ENCODE data around the gene HTR3E.
"Not testable (repeated sequence)": the region's sequence is repeated elsewhere in the genome, so short reads cannot be mapped to it uniquely, and the experiment has no call there.

The HTR3E gene

DNA sequence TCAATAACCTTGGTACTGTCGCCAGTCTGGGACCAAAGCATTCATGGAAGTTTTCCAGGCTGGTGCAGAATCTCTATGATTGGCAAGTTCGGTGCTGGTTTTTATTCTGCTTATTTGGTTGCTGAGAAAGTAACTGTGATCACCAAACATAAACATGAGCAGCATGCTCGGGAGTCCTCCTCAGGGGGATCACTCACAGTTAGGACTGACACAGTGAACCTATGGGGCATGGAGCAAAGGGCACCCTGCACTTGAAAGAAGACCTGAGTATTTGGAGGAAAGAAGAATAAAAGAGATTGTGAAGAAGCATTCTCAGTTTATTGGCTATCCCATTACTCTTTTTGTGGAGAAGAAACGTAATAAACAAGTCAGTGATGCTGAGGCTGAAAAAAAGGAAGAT is 19.2 kb downstream of the HTR3E start:
- DNase-seq: no peak

DNA sequence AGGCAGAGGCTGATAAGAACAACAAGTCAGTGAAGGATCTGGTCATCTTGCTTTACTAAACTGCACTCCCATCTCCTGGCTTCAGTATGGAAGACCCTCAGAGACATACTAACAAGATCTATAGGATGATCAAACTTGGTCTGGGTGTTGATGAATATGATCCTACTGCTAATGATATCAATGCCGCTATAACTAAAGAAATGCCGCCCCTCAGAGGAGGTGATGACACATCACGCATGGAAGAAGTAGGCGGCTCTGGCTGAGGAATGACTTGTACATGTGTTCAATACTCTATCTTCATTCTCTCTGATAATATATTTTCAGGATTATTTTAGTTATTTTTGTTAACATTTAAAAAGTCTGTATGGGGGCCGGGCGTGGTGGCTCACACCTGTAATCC is 20.8 kb downstream of the HTR3E start:
- DNase-seq: no peak

DNA sequence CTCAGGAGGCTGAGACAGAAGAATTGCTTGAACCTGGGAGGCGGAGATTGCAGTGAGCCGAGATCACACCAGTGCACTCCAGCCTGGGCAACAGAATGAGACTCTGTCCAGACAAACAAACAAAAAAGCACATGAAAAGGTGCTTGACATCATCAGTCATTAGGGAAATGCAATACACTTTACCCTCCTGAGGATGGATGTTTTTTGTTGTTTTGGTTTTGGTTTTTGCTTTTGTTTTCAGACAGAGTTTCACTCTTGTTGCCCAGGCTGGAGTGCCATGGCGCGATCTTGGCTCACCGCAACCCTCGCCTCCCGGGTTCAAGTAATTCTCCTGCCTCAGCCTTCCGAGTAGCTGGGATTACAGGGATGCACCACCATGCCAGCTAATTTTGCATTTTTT is 24.2 kb downstream of the HTR3E start:
- not testable (repeated sequence) for DNase-seq

DNA sequence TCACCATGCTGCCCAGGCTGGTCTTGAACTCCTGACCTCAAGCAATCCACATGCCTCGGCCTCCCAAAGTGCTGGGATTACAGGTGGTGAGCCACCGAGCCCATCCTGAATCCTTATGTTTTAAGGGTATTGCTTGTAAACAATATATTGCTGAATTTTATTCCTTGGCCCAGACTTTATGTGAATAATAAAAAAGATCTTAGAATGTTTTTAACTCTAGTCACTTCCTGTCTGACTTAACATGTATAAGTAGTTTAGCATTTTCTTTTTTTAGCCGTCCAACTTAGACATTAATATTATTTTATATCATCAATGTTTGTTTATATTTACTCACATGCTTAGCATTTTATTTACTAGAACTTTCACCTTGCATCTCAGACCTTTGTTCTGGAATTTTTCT is 29.1 kb downstream of the HTR3E start:
- DNase-seq: no peak

DNA sequence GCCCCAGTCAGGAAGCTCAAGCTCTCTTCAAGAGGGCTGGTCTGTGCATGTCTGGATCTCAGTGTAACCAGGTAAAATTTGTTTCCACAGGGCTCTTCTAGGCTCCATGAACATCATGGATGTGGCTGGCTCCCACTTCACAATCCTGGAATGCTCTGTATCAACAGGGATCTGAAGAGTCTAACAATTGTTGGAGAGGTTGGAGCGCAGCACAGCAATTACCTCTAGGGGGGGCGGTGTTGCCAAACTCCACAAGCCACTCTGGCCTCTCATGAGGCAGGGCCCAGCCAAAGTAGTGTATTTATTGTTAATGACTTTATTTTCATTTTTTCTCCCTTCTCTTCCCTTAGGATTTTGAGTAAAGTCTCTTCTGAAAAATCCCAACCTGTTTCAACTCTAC is 32.1 kb downstream of the HTR3E start:
- no peak for DNase-seq

DNA sequence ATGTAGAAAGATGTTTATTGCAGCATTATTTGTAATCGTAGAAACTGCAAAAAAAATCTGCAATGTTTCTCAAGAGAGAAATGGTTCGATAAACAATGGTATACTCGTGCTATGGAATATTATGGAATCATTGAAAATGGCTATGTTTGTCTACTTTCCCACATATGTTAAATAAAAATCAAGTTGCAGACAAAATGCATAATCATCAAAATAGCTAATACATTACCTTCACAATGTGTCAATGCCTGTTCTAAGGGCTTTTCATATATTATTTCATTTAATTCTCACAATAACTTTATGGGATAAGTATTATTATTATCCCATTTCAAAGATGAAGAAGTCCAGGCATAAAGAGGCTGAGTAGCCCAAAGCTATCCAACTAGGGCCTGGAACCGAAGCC is 36.1 kb downstream of the HTR3E start:
- DNase-seq: no peak

DNA sequence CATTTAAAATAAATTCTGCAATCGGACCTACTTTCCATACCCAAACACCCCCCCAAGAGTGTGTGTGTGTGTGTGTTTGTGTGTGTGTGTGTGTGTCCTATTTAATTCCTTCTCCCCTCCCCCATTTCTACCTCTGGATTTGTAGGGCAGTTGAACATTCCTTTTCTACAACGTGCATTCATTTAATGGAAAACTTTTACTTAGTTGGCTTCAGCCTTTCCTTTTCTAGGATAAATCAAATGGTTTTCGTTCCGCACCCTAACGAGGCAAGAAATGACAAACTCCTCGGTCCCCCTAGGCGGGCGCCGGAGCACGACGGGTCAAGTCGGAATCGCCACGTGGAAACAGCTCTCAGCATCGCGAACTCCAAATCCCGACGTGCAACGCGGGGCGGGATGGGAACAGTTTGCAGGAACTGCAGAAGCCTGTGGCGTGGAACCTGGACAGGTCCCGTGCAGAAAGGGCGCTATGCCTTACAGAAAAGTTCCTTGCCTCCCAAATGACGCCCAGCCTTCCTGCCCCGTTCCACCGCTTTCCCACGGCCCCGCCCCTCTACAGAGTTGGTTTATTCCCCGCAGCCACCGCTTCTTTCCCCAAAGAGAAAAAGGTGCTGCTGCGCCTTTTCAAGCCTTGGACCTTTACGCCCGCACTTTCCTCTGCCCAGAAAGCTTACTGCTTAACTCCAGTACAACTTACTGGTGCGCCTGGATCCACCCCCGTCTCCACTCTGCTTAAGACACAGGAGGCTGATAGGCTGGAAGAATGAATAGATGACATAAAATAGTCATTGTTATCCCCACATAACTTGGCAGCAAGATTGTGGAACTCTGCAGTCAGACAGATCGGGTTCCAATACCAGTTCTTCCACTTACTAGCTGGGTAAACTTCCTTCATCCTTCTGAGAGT is 37.2 kb downstream of the HTR3E start:
- DNase-seq: peak; percentile 14

DNA sequence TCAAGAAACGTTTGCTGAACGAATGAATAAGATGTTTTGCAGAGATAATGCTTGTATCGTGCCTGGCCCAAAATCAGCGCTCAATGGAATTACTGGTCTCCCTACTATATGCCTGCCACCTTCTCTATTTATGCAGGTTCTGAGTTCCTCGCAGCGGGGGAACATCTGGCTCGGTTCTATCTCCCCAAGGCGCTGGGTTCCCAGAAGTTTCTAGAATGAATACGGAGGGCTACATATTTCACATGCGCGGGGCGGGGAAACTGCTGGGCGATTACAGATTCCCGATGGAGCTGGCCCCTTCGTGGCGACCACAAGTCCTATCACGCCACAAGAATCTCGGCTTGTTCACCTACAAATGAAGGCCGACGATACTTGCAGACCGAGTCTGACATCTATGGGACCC is 37.9 kb downstream of the HTR3E start:
- no peak for DNase-seq

DNA sequence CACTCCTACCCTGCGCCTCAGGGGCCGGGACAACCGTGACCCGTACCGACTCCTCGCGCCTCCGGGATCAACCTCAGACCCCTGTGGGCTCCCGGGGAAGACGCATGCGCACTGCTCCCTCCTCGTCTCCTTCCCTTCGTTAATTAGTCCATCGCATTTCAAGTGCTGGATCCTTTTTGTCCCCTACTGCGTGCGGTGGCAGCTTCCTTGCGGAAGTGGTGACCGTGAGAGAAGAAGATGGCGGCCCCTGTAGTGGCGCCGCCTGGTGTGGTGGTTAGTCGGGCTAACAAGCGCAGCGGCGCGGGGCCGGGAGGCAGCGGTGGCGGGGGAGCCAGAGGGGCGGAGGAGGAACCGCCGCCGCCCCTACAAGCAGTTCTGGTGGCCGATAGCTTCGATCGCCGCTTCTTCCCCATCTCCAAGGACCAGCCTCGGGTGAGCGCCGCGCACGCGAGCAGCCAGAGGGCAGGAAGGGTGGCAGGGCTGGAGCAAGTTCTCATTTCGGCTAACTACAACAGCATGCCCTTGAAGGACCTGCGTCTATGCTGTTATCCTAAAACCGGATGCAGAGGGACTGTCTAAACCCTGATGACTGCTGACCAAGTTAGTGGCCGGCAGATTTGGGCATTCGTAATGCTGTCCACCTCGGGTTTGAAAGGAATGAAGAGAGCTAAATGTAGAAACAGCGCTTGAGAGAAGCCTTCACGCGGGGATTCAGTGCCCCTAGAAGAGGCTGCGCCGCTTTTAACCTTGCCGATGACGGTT is 38.5 kb downstream of the HTR3E start, which contains the start of gene EIF2B5:
EIF2B5 (plus strand) TSS at position 210 of the 762 bp plus-strand sequence; CDS start at position 238, 28 bp downstream.
- peak; percentile 83 for DNase-seq

DNA sequence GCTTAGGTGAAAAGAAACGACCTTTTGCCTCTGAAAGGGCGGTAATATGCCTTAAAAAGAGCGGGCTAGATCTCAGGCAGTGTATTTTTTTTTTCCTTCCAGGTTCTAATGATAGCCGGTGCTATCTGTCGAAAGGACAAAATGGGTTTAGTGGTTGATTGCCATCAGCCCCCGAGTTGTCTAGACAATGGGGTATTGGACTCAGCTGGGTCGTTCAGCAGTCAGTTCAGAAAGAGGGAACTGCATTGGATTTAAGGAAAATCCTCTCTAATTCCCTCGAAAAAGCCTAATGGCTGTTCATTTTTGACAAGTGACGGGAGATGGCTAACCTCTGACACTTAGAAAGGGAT is 39.0 kb downstream of the HTR3E start:
- DNase-seq: no peak

DNA sequence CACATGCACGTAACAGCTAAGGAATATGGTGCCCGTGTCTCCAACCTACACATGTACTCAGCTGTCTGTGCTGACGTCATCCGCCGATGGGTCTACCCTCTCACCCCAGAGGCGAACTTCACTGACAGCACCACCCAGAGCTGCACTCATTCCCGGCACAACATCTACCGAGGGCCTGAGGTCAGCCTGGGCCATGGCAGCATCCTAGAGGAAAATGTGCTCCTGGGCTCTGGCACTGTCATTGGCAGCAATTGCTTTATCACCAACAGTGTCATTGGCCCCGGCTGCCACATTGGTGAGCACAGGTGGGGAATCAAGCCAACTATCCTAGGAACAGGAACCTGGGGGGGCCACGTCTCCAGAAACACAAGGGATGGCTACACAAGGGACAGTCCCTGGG is 43.6 kb downstream of the HTR3E start:
- no peak for DNase-seq

DNA sequence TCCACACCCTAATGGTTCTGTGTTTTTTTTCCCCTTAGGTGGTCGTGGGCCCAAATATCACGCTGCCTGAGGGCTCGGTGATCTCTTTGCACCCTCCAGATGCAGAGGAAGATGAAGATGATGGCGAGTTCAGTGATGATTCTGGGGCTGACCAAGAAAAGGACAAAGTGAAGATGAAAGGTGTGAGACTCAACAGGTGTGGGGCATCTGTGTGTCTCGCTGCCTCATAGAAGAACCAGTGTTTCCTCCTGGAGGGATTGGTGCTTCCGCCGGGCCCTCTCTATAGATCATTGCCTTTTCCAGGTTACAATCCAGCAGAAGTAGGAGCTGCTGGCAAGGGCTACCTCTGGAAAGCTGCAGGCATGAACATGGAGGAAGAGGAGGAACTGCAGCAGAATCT is 45.3 kb downstream of the HTR3E start:
- DNase-seq: no peak

DNA sequence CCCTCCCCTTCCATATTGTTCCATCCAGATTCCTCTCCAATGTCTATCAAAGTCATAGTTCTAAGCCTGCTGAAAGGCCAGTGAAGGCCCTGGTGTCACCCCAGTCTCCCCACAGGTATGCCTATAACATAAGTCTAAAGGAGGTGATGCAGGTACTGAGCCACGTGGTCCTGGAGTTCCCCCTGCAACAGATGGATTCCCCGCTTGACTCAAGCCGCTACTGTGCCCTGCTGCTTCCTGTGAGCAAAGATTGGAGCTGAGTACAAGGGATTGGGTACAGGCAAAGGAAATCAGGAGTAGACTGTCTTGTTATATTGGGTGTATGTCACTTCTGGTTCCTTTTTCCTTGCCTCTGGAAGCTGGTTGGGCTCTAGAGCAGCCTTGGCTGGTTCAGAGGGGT is 46.5 kb downstream of the HTR3E start:
- DNase-seq: no peak

DNA sequence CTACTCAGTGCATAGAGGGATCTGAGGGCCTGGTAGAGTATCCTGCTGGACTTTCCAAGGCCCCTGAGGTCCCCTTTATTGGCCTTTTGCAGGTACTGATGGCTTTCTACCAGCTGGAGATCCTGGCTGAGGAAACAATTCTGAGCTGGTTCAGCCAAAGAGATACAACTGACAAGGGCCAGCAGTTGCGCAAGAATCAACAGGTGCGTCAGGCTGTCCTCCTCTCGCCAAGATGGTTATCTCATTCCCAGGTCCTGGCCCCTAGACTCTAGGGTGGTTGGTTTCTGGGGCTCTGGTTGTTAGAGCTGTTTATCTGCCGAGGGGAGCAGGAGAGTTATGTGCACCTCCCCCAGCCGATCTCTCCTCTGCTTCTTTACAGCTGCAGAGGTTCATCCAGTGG is 47.6 kb downstream of the HTR3E start:
- DNase-seq: no peak

DNA sequence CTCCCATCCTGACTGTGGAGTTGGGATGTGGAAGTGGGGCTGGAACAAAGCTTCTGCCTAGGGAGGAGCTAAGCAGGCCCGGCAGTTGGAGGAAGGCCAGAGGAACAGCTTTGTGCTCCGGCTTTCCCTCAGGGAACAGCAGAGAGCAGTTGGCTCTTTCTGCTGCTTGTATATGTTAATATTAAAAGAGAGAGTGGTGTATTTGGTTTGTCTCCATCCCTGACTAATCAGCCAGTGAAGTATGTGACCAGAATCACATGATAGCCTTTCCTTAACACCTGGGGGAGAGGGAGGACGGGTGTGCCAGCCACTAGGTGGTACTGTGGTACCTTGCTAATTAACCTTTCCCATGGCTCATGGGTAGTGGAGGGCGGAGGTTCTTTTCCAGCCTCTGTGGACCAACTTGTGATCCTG is 48.3 kb downstream of the HTR3E start:
- peak; percentile 27 for DNase-seq

DNA sequence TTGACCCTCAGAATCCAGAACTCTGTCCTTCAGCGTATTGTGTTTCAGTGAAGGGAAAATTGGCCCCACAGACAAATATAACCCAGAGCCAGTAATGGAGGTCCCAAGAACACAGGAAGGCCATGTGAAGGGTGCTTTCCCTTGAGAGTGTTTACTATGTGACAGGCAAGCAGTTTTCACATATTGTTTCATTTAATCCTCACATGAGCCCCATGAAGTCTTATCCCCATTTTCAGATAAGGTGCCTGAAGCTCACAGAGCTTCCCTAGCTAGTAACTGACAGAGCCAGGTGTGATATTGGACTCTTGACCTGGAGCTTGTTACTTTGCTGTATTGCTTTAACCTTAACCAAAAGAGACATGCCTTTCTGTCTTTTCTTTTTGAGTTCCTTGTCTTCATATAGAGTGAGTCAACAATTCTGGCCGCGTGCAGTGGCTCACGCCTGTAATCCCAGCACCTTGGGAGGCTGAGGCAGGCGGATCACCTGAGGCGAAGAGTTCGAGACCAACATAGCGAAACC is 48.9 kb downstream of the HTR3E start:
- no peak for DNase-seq

DNA sequence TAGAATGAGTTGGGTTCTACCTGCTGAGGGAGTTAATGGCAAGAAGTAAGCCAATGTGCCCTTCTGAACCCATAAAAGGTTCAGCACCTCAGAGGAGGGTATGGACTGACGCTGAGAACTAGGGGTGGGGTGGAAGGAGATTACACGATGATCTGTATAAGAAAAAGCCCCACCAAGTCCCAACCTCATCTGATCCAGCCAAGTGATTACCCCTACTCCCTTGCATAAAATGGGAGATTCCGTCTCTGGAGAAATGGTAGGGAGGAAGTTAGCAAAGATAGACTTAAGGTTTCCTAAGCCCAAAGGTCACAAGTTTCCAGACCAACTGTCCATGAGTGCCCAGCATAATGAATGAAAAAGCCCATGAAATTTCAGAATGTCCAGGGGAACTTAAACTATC is 51.2 kb downstream of the HTR3E start:
- no peak for DNase-seq

DNA sequence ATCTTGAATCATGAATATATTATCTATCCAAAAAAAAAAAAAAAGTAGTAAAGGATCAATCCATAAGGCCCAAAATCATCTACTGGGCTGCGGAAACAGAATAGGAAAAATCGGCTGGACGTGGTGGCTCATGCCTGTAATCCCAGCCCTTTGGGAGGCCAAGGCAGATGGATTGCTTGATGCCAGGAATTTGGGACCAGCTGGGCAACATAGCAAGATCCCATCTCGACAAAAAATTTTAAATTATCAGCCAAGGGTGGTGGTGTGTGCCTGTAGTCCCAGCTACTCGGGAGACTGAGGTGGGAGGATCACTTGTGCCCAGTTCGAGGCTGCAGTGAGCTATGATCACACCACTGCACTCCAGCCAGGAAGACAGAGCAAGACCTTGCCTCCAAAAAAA is 52.3 kb downstream of the HTR3E start:
- no peak for DNase-seq

DNA sequence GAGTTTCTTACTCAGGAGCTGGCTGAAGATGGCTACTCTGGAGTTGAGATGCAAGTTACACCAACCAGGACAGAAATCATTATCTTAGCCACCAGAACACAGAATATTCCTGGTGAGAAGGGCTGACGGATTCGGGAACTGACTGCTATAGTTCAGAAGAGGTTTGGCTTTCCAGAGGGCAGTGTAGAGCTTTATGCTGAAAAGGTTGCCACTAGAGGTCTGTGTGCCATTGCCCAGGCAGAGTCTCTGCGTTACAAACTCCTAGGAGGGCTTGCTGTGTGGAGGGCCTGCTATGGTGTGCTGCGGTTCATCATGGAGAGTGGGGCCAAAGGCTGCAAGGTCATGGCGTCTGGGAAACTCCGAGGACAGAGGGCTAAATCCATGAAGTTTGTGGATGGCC is 52.9 kb downstream of the HTR3E start:
- not testable (repeated sequence) for DNase-seq

DNA sequence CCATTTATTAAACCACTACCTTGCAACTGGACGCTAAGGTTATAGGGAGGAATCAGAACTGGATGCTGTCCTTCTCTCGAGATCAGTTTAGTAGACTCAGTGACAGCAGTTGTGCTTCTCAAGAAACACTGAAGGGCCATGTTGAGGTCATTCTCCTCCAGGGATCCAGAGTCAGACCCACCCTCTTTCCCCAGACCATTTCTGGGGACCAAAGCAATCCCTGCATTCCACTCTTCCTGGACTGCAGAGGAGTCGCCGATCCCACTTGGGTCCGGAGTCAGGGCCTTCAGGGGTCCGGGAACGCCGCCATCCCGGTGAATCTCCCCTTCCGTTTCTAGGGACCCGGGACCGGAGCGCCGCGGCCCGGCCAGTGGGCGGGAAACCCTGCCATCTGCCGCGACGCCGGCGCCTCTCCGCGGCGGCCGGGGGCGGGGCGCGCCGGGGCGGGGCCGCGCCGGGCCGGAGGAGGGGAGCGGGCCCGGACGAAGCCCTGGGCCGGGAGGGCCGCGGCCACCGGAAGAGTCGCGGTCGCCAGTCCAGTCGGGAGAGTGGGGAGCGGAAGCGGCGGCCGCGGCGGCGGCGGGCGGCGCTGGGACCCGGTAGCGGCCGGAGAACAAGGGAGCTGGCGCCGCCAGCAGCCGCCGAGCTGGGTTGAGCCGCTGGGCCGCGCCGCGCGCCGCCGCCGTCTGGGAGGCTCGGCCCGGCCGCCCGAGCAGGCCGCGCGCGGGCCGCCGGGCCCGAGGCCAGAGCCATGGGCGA is 58.2 kb downstream of the HTR3E start, which contains the start of gene DVL3:
DVL3 (plus strand) TSS at position 493 of the 759 bp plus-strand sequence; CDS start at position 752, 259 bp downstream.
- DNase-seq: peak; percentile 34

DNA sequence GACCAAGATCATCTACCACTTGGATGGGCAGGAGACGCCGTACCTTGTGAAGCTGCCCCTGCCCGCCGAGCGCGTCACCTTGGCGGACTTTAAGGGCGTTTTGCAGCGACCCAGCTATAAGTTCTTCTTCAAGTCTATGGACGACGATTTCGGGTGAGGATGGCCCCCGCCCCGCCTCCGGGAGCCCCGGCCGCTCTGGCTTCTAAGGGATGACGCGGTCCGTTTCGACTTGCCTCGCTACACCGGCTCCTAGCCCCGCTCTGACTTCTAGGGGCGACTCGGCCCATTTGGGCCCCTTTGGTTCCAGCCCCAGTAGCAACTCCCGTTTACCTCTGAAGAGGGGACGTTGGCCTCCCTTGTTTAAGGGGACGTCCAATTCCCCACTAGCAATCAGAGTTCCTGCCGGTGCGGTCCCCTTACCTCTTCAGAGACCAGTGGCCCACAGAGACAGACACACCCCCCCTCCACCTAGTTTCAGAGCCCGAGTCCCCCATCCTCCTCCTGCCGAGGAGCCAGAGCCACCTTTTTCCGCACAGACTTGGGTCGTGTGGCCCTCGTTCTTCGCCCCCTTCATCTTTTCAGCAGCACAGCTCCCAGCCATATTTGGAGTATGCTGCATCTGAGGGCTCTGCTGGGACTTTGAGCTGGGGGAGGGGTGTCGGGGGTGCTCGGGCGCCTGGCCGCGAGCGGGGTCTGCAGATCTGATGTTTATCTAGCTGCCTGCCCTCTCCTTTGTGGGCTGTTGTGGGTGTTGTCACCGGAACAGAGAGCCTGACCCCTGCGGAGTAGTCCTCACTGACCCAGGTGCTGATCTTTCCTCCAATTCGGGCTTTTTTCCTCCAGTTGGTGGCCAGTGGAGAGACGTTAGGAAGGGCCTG is 59.0 kb downstream of the HTR3E start:
- peak; percentile 37 for DNase-seq

DNA sequence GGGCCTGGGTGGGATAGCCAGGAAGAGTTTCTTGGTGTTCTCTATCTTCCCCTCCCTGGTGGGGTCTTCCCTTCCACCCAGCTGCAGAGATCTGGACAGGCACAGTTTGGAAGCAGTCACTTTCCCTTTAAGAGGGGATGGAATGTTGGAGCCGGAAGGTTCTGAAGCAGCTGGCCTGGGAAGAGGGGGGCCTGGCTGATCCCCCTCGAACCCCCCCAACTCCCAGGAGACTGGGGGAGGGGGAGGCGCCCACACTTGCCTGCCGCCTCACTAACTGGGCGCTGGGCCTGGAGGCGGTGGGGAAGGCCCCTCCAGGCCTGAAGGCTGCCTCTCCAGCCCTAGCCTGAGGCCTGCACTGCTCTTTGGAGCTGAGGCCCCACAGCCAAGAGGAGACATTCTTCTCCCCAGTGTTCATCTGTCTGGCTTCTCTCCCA is 59.7 kb downstream of the HTR3E start:
- DNase-seq: no peak
